ENCODE data around the gene ZP3. TPM values are rescaled to one million over a fixed set of nuclear protein-coding genes. Genes with fewer than 3 reads are reported as not detected.
"Not testable (repeated sequence)": the region's sequence is repeated elsewhere in the genome, so short reads cannot be mapped to it uniquely, and the experiment has no call there.

ZP3 gene
- total RNA-seq, 6 experiments from 2014 or later: 0.27 to 2.8 (median 0.62) TPM; not detected in 1

- Histone ChIP-seq H3K27me3 (no peaks in the 10 kb centered on the region), H3K4me1 (no peaks in the 10 kb centered on the region), H3K9me3 (no peaks in the 10 kb centered on the region), H3K4me3 (no peak overlapping the region), H3K27ac (no peak overlapping the region), H3K36me3 (no peaks in the 10 kb centered on the region)
- ATAC-seq (no peak), DNase-seq (no peak)
- TF ChIP-seq POLR2A (IDR thresholded peaks at IDR 0.05) (no peak), CTCF (IDR thresholded peaks at IDR 0.05) (no peak)
- 92% methylated on average over 7 of the region's 7 CpGs for WGBS (ENCODE audit: insufficient coverage, low coverage, low lambda C conversion rate, missing lambda C conversion rate)
- intact Hi-C loops (cut with DNase I): no loop called here
These were observed 42.9 kb upstream of the ZP3 start for GRCh38 chr7:76381814-76382213.

GRCh38 chr7:76383089-76383944, 41.4 kb upstream of the ZP3 start:
- 67% methylated on average over 10 of the region's 13 CpGs for WGBS (ENCODE audit: insufficient coverage, low coverage, low lambda C conversion rate, missing lambda C conversion rate)
- intact Hi-C loops (cut with DNase I): no loop called here
- TF ChIP-seq CTCF (IDR thresholded peaks at IDR 0.05) (no peak), POLR2A (IDR thresholded peaks at IDR 0.05) (no peak)

GRCh38 chr7:76386691-76387260, 38.0 kb upstream of the ZP3 start:
- no peak for ATAC-seq
- Histone ChIP-seq H3K4me1 (peaks cover 0 to under 1% (median 0%) of the 10 kb centered on the region in 4 donors), H3K27ac (no peak overlapping the region), H3K4me3 (no peak overlapping the region), H3K9me3 (no peaks in the 10 kb centered on the region), H3K27me3 (no peaks in the 10 kb centered on the region), H3K36me3 (no peaks in the 10 kb centered on the region)
- no peak for DNase-seq
- TF ChIP-seq POLR2A (IDR thresholded peaks at IDR 0.05): no peak
- no peak for TF ChIP-seq CTCF (IDR thresholded peaks at IDR 0.05)
- 92% methylated on average over 8 of the region's 11 CpGs for WGBS (ENCODE audit: insufficient coverage, low coverage, low lambda C conversion rate, missing lambda C conversion rate)
- intact Hi-C loops (cut with DNase I): no loop called here

More at GRCh38 chr7:76383089-76383944, 41.4 kb upstream of the ZP3 start:
- Histone ChIP-seq H3K4me1 (no peaks in the 10 kb centered on the region), H3K36me3 (no peaks in the 10 kb centered on the region), H3K4me3 (no peak overlapping the region), H3K27me3 (no peaks in the 10 kb centered on the region), H3K9me3 (no peaks in the 10 kb centered on the region), H3K27ac (no peak overlapping the region)
- DNase-seq: no peak
- ATAC-seq: no peak

- ATAC-seq; H3K9me3 ChIP-seq; H3K36me3 ChIP-seq; H3K27ac ChIP-seq; H3K27me3 ChIP-seq; intact Hi-C loops (cut with DNase I); DNase-seq; H3K4me1 ChIP-seq; H3K4me3 ChIP-seq: not testable (repeated sequence)
- WGBS (ENCODE audit: insufficient coverage, low coverage, low lambda C conversion rate, missing lambda C conversion rate): 95% methylated on average over 5 of the region's 6 CpGs
These were observed 37.0 kb upstream of the ZP3 start for GRCh38 chr7:76387789-76388188.

- H3K27me3 ChIP-seq: no peaks in the 10 kb centered on the region
- TF ChIP-seq CTCF (IDR thresholded peaks at IDR 0.05) (no peak), POLR2A (IDR thresholded peaks at IDR 0.05) (no peak)
- WGBS (ENCODE audit: insufficient coverage, low coverage, low lambda C conversion rate, missing lambda C conversion rate): no CpG with 5 or more reads among the region's 13 CpGs
- H3K36me3 ChIP-seq: no peaks in the 10 kb centered on the region
- intact Hi-C loops (cut with DNase I): no loop called here
- no peak overlapping the region for H3K27ac ChIP-seq
- peaks cover 0 to 14% (median 0%) of the 10 kb centered on the region in 4 donors for H3K4me1 ChIP-seq
- no peaks in the 10 kb centered on the region for H3K9me3 ChIP-seq
- DNase-seq: no peak
- H3K4me3 ChIP-seq: no peak overlapping the region
- no peak for ATAC-seq
These were observed 34.7 kb upstream of the ZP3 start for GRCh38 chr7:76390092-76390491.
